ENCODE data around the gene ANKS3. TPM values are rescaled to one million over a fixed set of nuclear protein-coding genes. Genes with fewer than 3 reads are reported as not detected.
A peak's percentile ranks its signal among the peaks of the same experiment; 100 is the strongest.

The ANKS3 gene
- polyA plus RNA-seq, 1 donor (not counting 4 experiments of a cell fraction or from before 2014, with no cell fraction given): 11.7 TPM

DNA sequence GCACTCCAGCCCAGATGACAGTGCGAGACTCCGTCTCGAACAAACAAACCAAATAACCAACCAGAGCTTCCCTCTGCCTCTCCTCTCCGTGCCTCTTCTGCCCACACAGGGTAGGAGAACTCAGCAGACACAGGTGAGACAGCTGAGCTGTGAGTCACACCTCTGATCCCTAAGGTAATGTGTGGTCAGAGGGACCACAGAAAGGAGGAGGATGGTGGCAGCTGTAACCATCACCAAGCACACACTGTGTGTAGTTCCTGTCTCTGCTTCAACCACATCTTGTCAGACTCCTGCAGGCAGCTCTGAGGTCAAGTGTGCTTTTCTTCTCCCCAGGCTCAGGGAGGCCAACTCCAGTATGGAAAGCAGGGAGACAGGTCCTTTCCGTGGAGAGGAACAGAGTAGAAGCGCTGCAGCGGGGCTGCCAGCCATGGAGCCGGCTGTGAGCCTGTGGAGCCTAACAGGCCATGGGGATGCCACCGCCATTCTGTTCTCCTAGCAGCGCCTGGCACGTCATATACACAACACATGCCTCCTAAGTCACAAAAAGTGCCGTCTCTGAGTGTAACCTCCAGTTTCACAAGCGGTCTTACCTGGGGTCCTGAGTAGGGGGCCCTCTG lies 33.6 kb downstream of the ANKS3 start:
- dilution Hi-C loops (cut with MboI; ENCODE audit: extremely low pct_ligation_motif_present, low sequenced_read_pairs): no loop called here
- peaks cover 3% of the 10 kb centered on the region for H3K4me1 ChIP-seq (ENCODE audit: control insufficient read depth, extremely low read depth, insufficient read depth, low read length)
- no peaks in the 10 kb centered on the region for H4K20me1 ChIP-seq (ENCODE audit: control insufficient read depth, extremely low read depth, insufficient read depth, low read length)
- H3K9ac ChIP-seq (ENCODE audit: control insufficient read depth, extremely low read depth, insufficient read depth, low read length): no peak overlapping the region
- no peak overlapping the region for H3K4me3 ChIP-seq (ENCODE audit: control insufficient read depth in 2 of 3, extremely low read depth in 1 of 3, insufficient read depth in 2 of 3, low read depth in 1 of 3, low read length in 3 of 3)
- peaks cover 24 to 30% of the 10 kb centered on the region in 2 experiments for H3K36me3 ChIP-seq (ENCODE audit: control insufficient read depth in 2 of 2, extremely low read depth in 1 of 2, insufficient read depth in 2 of 2, low read length in 2 of 2)
- TF ChIP-seq CTCF (optimal IDR thresholded peaks at IDR 0.05 in 1 of 3, IDR thresholded peaks at IDR 0.05 in 1 of 3, conservative IDR thresholded peaks at IDR 0.05 in 1 of 3; ENCODE audit: extremely low read depth in 1 of 3, insufficient read depth in 2 of 3, low read length in 3 of 3) (no peak), EZH2 (IDR thresholded peaks at IDR 0.05; ENCODE audit: low read length) (no peak)
- no peaks in the 10 kb centered on the region for H3K9me3 ChIP-seq (ENCODE audit: control insufficient read depth, low read depth, low read length)
- no peaks in the 10 kb centered on the region for H3K79me2 ChIP-seq (ENCODE audit: control insufficient read depth, insufficient read depth, low read length)
- no peak overlapping the region for H3K4me2 ChIP-seq (ENCODE audit: control insufficient read depth, extremely low read depth, insufficient read depth, low read depth, low read length)
- H3K27ac ChIP-seq (ENCODE audit: control insufficient read depth, insufficient read depth, low read length): no peak overlapping the region
- no peaks in the 10 kb centered on the region for H3K9me1 ChIP-seq (ENCODE audit: control insufficient read depth, extremely low read depth, insufficient read depth, low read length)
- H2AFZ ChIP-seq (ENCODE audit: control insufficient read depth, low read length): no peak overlapping the region
- FAIRE-seq (peak; percentile 32), DNase-seq (ENCODE audit: low read depth, low spot score) (no peak)
- no peaks in the 10 kb centered on the region for H3K27me3 ChIP-seq (ENCODE audit: control insufficient read depth, extremely low read depth, insufficient read depth, low read length)

GRCh38 chr16:4699046-4699556 lies 35.0 kb downstream of the ANKS3 start:
- DNase-seq (ENCODE audit: low read depth, low spot score) (no peak), FAIRE-seq (no peak)
- Histone ChIP-seq H3K27me3 (ENCODE audit: control insufficient read depth, extremely low read depth, insufficient read depth, low read length) (no peaks in the 10 kb centered on the region), H4K20me1 (ENCODE audit: control insufficient read depth, extremely low read depth, insufficient read depth, low read length) (no peaks in the 10 kb centered on the region), H2AFZ (ENCODE audit: control insufficient read depth, low read length) (no peak overlapping the region), H3K9me1 (ENCODE audit: control insufficient read depth, extremely low read depth, insufficient read depth, low read length) (no peaks in the 10 kb centered on the region), H3K36me3 (ENCODE audit: control insufficient read depth in 2 of 2, extremely low read depth in 1 of 2, insufficient read depth in 2 of 2, low read length in 2 of 2) (peaks cover 21 to 32% of the 10 kb centered on the region in 2 experiments), H3K9ac (ENCODE audit: control insufficient read depth, extremely low read depth, insufficient read depth, low read length) (no peak overlapping the region), H3K79me2 (ENCODE audit: control insufficient read depth, insufficient read depth, low read length) (no peaks in the 10 kb centered on the region), H3K9me3 (ENCODE audit: control insufficient read depth, low read depth, low read length) (no peaks in the 10 kb centered on the region), H3K4me3 (ENCODE audit: control insufficient read depth in 2 of 3, extremely low read depth in 1 of 3, insufficient read depth in 2 of 3, low read depth in 1 of 3, low read length in 3 of 3) (no peak overlapping the region), H3K4me1 (ENCODE audit: control insufficient read depth, extremely low read depth, insufficient read depth, low read length) (peaks cover 3% of the 10 kb centered on the region), H3K4me2 (ENCODE audit: control insufficient read depth, extremely low read depth, insufficient read depth, low read depth, low read length) (no peak overlapping the region), H3K27ac (ENCODE audit: control insufficient read depth, insufficient read depth, low read length) (no peak overlapping the region)
- dilution Hi-C loops (cut with MboI; ENCODE audit: extremely low pct_ligation_motif_present, low sequenced_read_pairs): no loop called here
- TF ChIP-seq EZH2 (IDR thresholded peaks at IDR 0.05; ENCODE audit: low read length) (no peak), CTCF (optimal IDR thresholded peaks at IDR 0.05 in 1 of 3, IDR thresholded peaks at IDR 0.05 in 1 of 3, conservative IDR thresholded peaks at IDR 0.05 in 1 of 3; ENCODE audit: extremely low read depth in 1 of 3, insufficient read depth in 2 of 3, low read length in 3 of 3) (no peak)

Measured in keratinocyte (primary cell).